Activated CD4-positive, alpha-beta memory T cell treated with anti-CD3 and anti-CD28 coated beads, Interleukin-2, amount 10 ng/mL, durations not matched to agents 7 days and 5 days (primary cell): ENCODE measurements around the gene PRLH. TPM values are rescaled to one million over a fixed set of nuclear protein-coding genes. Genes with fewer than 3 reads are reported as not detected.

ENCODE experiments used
- CTCF ChIA-PET: fragments of 350-600 bp; sonication (Branson Sonifier 250); formaldehyde crosslinking; loops from one replicate; lab custom pipeline; 2021; ENCODE audit warnings: antibody characterized with exemption, inconsistent platforms; lab: Charles Lee
- POLR2A ChIA-PET: fragments of 350-600 bp; sonication (Branson Sonifier 250); formaldehyde crosslinking; loops from one replicate; lab custom pipeline; 2021; ENCODE audit warnings: antibody characterized with exemption; lab: Charles Lee
- DNase-seq: peaks from one replicate; pipeline ENCODE4 v3.0.0-alpha.2; 2020
- H3K27ac Mint-ChIP-seq: one replicate; pipeline ENCODE4 v1.8.0; 2021; ENCODE audit warnings: mild to moderate bottlenecking, mixed read lengths
- H3K27me3 Mint-ChIP-seq: one replicate; pipeline ENCODE4 v1.8.0; 2021; ENCODE audit warnings: mixed read lengths
- H3K36me3 Mint-ChIP-seq: one replicate; pipeline ENCODE4 v1.8.0; 2021; ENCODE audit warnings: low read depth, mixed read lengths
- H3K4me1 Mint-ChIP-seq: one replicate; pipeline ENCODE4 v1.8.0; 2021; ENCODE audit warnings: mixed read lengths
- H3K4me3 Mint-ChIP-seq: one replicate; pipeline ENCODE4 v1.8.0; 2021; ENCODE audit warnings: mild to moderate bottlenecking, mixed read lengths
- H3K9me3 Mint-ChIP-seq: one replicate; pipeline ENCODE4 v1.8.0; 2021; ENCODE audit warnings: mixed read lengths
- total RNA-seq, 2 experiments: library from RNA; stranded (reverse); gene quantifications; one replicate each; pipeline ENCODE4 v1.2.3, GENCODE V29; 2021

PRLH gene
- total RNA-seq, 2 experiments from 2014 or later = not detected

DNA sequence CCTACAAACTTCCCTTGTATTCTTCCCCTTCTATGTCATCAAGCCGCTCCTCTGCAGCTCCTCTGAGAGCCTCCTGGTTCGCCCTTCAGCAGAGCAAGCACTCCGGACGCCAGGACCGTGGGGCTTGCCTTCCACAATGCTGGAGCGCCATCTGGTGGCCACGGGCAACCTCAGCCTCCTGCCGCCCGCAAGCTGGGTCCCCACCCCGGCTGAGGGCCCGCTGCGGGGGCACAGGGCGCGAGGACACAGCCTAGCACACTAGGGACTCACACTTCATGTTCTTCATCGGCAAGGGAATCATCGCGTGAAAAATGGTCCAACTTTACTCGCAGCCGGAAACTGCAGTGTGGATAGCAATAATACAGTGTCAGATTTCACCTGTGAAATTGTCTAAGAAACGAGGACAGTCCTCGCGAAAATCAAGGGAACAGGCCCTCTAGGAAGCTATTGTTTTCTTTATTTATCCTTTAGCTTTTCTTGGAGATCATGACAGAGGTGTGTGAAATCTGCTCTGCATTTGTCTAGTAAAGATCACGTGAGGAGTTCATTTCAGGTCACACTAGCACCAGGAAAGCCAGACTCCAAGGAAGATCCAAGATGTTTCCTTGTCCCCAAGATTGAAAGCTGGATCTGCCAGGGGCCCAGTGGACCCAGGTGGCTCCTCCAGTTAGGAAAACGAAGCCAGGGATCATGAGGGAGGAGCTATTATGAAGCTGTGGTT lies 5.8 kb downstream of the PRLH start:
- no peaks in the 10 kb centered on the region for H3K36me3 Mint-ChIP-seq
- no peaks in the 10 kb centered on the region for H3K9me3 Mint-ChIP-seq
- DNase-seq = peak; percentile 84
- no peak overlapping the region for H3K4me3 Mint-ChIP-seq
- POLR2A ChIA-PET = interaction anchor here (1.1 to 1.6 kb wide), 2 partner anchors 57 to 59 kb away, joined by 3 to 9 read pairs; no protein-coding TSS in a partner anchor
- H3K27ac Mint-ChIP-seq = no peak overlapping the region
- H3K4me1 Mint-ChIP-seq = no peaks in the 10 kb centered on the region
- CTCF ChIA-PET = interaction anchor here (0.6 to 6.3 kb wide), 32 partner anchors 10 to 450 kb away, joined by 3 to 186 read pairs (median 5); no protein-coding TSS in a partner anchor
- peaks cover 6% of the 10 kb centered on the region for H3K27me3 Mint-ChIP-seq

DNA sequence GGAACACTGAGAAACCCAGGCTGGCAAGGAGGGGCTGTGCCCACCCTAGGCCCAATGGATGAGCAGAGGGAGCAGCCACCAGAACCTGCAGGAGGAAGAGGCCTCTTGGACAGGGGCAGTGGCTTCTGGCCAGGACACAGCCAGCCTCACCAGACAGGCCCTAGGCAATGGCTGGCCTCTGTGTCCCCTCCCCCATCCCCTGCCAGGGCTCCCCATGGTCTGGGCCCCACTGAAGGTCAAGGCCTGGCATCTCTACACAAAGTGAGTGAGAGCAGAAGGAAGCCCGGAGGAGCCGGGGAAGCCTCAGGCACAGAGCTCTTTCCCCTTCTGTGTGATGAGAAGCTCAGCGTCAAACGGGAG lies 6.3 kb downstream of the PRLH start:
- H3K9me3 Mint-ChIP-seq = no peaks in the 10 kb centered on the region
- no peaks in the 10 kb centered on the region for H3K4me1 Mint-ChIP-seq
- H3K27me3 Mint-ChIP-seq = peaks cover 6% of the 10 kb centered on the region
- CTCF ChIA-PET = interaction anchor here (0.8 to 6.3 kb wide), 17 partner anchors 9 to 174 kb away, joined by 3 to 186 read pairs (median 6); no protein-coding TSS in a partner anchor
- H3K4me3 Mint-ChIP-seq = no peak overlapping the region
- no peak for DNase-seq
- POLR2A ChIA-PET = interaction anchor here (1.6 kb wide), 1 partner anchor 60 kb away, joined by 9 read pairs; no protein-coding TSS in a partner anchor
- no peaks in the 10 kb centered on the region for H3K36me3 Mint-ChIP-seq
- H3K27ac Mint-ChIP-seq = no peak overlapping the region

DNA sequence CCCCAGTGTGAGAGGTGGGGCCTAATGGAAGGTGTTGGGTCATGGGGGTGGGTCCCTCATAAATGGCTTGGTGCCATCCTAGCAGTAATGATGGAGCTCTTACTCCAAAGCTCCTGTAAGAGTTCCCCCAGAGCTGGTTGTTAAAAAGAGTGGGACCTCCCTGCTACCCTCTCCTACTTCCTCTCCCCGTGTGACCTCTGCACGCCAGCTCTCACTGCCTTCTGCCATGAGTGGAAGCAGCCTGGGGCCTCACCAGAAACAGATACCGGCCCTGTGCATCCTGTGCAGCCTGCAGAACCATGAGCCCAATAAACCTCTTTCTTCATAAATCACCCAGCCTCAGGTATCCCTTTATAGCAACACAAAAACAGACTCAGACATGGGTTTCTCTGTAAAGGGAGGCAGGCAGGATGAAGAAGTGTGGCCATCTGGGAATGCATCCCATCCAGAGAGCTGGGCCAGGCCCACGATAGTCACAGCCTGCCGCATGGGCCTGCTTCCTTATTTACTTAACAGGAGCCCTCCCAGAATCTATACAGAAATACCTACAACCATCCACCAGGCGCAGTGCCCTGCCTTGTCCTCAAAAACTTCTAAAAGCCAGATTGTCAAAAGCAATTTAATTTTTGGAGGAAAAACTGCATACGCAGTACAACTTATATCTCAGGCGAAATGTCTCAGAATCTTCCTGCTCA lies 7.5 kb downstream of the PRLH start:
- no peak for DNase-seq
- peaks cover 5% of the 10 kb centered on the region for H3K27me3 Mint-ChIP-seq
- H3K4me1 Mint-ChIP-seq = no peaks in the 10 kb centered on the region
- no peaks in the 10 kb centered on the region for H3K9me3 Mint-ChIP-seq
- H3K4me3 Mint-ChIP-seq = no peak overlapping the region
- ChIA-PET CTCF (interaction anchor here (0.7 to 6.3 kb wide), 6 partner anchors 8 to 262 kb away, joined by 3 to 186 read pairs (median 9); no protein-coding TSS in a partner anchor), POLR2A (no interaction called here)
- H3K27ac Mint-ChIP-seq = no peak overlapping the region
- no peaks in the 10 kb centered on the region for H3K36me3 Mint-ChIP-seq

DNA sequence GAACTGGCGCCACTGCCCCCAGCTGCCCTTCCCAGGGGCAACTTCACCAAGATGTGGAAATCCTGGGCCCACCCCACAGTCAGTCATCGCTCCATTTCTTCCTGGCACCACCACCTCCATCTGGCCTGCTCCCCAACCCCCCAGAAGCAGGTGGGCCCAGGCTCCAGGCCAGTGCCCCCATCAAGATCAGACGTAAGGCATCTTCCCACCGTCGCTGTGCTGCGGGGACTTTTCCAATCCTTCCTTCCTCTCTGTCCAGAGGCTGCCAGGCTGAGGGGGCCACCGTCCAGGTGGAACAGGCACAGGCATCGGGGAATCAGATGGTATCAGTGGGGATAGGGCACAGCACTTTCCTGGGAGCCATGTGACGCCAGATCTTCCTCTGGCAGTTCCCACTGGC lies 8.1 kb downstream of the PRLH start:
- Mint-ChIP-seq H3K4me1 (no peaks in the 10 kb centered on the region), H3K27ac (no peak overlapping the region), H3K4me3 (no peak overlapping the region), H3K9me3 (no peaks in the 10 kb centered on the region), H3K36me3 (no peaks in the 10 kb centered on the region), H3K27me3 (peaks cover 3% of the 10 kb centered on the region)
- no peak for DNase-seq
- POLR2A ChIA-PET = no interaction called here
- CTCF ChIA-PET = interaction anchor here (6.3 kb wide), 1 partner anchor 63 kb away, joined by 186 read pairs; no protein-coding TSS in a partner anchor

DNA sequence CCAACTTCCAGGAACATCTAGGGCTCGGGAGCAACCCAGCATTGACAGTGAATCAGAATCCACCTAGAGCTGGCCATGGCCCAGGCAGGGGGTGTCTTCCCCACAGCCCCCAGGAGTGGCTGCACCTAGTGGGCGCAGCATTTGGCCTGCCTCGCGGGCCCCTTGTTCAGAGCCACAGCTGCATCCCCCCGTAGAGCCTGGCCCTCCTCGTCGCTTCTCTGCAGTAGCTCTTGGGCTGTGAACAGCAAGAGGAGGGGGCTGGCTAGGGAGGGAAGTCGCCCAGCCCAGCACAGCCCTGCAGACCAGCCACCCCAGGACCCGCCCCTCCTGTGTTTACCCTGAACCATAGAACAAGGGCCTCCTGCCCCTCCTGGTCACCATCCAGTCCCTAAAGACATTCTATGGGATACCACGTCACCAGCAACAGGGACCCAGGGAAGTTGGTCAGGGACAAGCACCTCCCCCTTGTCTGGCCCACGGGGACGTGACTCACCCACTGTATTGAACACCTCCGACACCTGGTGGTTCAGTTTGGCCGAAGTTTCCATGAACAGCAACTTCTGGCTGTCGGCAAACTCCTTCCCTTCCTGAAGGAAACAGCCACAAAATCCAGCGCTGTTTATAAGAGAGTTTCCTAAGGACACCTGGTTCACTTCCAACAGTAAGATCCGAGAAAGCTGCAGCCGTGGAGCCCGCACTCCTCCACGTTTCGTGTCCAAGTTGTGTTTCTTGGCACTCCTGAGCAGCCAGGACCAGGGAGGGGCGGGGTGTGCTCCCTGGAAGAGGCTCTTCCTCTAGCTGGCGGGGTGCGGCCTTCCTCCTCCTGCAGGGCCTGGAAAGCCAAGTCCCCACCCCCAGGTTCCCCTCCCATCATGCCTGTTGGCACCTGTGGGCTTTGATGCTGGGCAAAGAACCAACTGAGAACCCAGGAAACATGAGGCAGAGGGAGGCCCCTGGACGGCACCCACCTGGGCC lies 8.8 kb downstream of the PRLH start:
- Mint-ChIP-seq H3K4me1 (no peaks in the 10 kb centered on the region), H3K9me3 (no peaks in the 10 kb centered on the region), H3K36me3 (no peaks in the 10 kb centered on the region), H3K4me3 (no peak overlapping the region), H3K27me3 (peaks cover 3% of the 10 kb centered on the region), H3K27ac (no peak overlapping the region)
- ChIA-PET POLR2A (no interaction called here), CTCF (interaction anchor here (6.3 kb wide), 1 partner anchor 64 kb away, joined by 186 read pairs; no protein-coding TSS in a partner anchor)
- no peak for DNase-seq

DNA sequence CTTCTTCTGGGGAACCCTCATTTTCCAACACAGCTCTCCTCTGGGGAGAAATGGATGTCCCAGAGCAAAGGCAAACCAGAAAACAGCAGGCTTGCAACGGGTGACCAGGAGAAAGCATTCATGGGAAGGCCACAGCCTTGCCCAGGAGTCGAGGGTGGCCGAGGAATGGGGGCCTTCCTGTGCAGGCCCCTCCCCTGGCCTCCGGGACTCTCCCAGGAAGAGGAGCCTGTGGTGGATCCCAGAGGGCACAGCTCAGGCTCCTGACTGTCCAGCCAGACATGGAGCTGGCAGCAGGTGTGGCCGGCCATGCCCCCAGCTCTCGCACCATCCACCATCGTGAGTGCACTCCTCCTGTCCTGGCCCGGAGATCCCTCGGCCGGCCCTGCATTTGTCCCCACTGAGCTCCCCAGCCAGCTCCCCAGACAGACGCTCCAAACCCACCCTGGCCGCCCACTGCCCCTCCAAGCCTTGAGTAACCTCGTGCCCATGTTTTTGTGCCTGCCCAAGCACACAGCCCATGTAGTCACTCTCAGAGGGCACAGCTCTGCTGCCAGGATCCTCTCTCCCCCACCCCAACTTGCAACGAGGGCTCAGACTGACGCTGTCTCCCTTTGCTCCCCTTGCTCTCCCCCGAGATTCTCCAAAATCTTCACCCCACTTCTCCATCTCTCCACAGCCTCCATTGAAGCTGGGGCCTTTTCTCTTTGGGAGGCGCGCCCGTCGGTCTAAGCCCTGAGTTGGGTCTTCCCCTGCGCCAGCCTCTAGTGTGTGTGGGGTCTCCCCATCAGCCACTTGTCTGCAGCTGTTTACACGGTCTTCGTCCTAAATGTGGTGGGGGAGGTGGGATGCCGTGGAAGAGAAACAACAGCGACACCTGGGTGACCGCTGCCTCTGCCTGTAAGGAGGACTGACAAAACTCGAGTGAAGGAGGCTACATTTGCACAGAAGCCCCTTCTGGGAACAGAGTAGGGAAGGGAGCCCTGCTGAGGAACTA lies 9.8 kb downstream of the PRLH start:
- ChIA-PET CTCF (interaction anchor here (1.3 to 6.3 kb wide), 2 partner anchors 64 to 65 kb away, joined by 4 to 186 read pairs; no protein-coding TSS in a partner anchor), POLR2A (no interaction called here)
- H3K9me3 Mint-ChIP-seq = no peaks in the 10 kb centered on the region
- no peaks in the 10 kb centered on the region for H3K4me1 Mint-ChIP-seq
- no peaks in the 10 kb centered on the region for H3K36me3 Mint-ChIP-seq
- no peak overlapping the region for H3K4me3 Mint-ChIP-seq
- peaks cover 1% of the 10 kb centered on the region for H3K27me3 Mint-ChIP-seq
- H3K27ac Mint-ChIP-seq = no peak overlapping the region
- DNase-seq = no peak

DNA sequence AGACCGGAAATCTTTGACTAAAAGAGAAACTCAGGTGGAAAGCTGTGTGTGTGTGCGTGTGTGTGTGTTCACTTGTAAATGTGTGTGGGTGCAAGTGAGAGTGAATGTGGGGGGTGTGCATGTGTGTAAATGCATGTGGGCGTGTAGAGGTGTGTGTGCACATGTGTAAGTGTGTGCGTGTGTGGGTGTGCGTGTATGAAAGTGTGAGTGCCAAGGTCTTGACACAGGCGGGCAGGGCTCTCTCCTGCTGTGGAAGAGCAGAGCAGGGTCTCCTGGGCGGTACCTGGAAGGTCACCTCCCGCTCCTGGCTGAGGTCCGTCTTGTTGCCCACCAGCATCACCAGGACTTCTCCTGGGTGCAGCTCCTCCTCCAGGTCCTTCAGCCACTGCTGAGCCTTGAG lies 10.6 kb downstream of the PRLH start:
- H3K4me3 Mint-ChIP-seq = no peak overlapping the region
- peaks cover 3% of the 10 kb centered on the region for H3K4me1 Mint-ChIP-seq
- ChIA-PET CTCF (interaction anchor here (1.3 kb wide), 1 partner anchor 64 kb away, joined by 4 read pairs; no protein-coding TSS in a partner anchor), POLR2A (no interaction called here)
- no peaks in the 10 kb centered on the region for H3K9me3 Mint-ChIP-seq
- no peak for DNase-seq
- no peaks in the 10 kb centered on the region for H3K36me3 Mint-ChIP-seq
- H3K27me3 Mint-ChIP-seq = peaks cover 1% of the 10 kb centered on the region
- no peak overlapping the region for H3K27ac Mint-ChIP-seq

DNA sequence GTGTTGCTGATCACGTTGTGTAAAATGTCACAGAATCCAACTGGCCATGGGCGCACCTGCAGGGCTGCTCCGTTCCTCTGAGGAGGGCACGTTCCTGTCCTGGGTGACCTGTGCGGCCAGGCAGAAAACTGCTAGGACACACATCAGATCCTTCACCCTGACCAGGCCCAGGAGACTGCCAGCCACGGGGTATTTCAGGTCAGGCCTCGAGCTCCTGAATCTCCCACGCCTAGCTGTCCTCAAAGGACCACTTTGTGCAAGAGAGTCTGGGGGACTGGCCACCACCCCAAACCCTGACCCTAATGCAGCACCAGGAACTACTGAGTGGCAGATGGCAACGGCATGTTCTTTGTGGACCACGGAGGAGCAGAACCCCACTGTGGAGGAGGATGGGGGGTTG lies 11.1 kb downstream of the PRLH start:
- H3K4me1 Mint-ChIP-seq = peaks cover 4% of the 10 kb centered on the region
- H3K27ac Mint-ChIP-seq = no peak overlapping the region
- POLR2A ChIA-PET = no interaction called here
- no peak for DNase-seq
- no peak overlapping the region for H3K4me3 Mint-ChIP-seq
- H3K27me3 Mint-ChIP-seq = peaks cover 1% of the 10 kb centered on the region
- no peaks in the 10 kb centered on the region for H3K9me3 Mint-ChIP-seq
- CTCF ChIA-PET = interaction anchor here (1.3 kb wide), 1 partner anchor 65 kb away, joined by 4 read pairs; no protein-coding TSS in a partner anchor
- H3K36me3 Mint-ChIP-seq = no peaks in the 10 kb centered on the region

DNA sequence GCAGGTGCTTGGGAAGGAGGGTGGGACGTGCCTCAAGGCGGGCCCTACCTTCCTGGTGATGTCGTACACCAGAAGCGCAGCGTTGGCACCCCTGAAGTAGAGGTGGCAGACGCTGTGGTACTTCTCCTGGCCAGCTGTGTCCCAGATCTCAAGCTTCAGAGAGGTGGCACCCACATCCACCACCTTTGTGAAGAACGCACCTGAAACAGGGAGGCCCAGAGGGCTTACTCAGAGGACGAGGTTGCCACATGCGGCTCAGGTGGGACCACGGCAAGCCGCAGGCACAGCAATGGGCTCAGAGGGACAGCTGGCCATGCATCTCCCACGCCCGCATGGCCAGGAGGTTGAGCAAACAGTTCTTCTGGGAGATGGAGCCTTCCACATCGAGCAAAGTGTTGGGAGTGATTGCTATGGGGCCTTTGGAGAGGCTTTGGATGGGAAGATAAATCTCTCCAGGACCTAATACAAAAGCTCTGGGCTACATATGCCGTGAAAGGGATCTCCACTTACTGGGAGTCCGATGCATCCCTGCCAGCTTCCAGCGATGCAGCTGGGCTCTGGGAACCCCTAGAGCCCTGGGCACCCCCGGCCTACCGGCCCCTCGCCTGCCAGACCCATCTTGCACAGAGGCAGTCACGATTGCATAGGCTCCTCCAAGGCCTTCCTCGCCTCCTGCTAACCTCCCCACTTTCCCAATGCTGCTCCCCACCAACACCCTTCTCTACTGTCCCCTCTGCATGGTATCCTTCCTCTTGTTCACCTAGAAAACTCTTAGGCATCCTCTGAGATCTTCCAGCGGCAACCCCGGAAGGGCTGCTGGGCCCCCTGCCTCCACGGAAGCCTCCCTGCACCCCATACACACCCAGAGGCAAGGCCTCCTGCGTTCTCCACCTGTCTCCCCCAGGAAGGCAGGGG lies 11.8 kb downstream of the PRLH start:
- CTCF ChIA-PET = no interaction called here
- H3K4me1 Mint-ChIP-seq = peaks cover 5% of the 10 kb centered on the region
- no peak for DNase-seq
- no peaks in the 10 kb centered on the region for H3K36me3 Mint-ChIP-seq
- no peak overlapping the region for H3K4me3 Mint-ChIP-seq
- H3K9me3 Mint-ChIP-seq = no peaks in the 10 kb centered on the region
- H3K27me3 Mint-ChIP-seq = peaks cover 1% of the 10 kb centered on the region
- POLR2A ChIA-PET = no interaction called here
- H3K27ac Mint-ChIP-seq = no peak overlapping the region

DNA sequence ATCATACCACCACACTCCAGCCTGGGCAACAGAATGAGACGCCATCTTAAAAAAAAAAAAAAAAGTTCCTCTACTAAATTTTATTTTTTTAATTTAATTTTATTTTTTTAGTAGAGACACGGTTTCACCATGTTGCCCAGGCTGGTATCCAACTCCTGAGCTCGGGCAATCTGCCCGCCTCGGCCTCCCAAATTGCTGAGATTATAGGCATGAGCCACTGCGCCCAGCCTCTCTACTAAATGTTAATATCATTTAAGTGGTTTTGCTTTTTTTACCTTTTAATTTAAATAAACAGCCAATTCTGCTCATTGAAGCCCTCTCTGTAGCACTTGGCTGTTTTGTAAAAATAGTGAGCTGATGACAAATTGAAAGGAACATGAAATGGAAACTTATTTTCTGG lies 15.0 kb downstream of the PRLH start:
- DNase-seq = no peak
- H3K4me1 Mint-ChIP-seq = peaks cover 5% of the 10 kb centered on the region

More for the DNA sequence above, 15.0 kb downstream of the PRLH start:
- ChIA-PET POLR2A (interaction anchor here (0.8 to 1.1 kb wide), 2 partner anchors 100 to 113 kb away, joined by 3 read pairs; no protein-coding TSS in a partner anchor), CTCF (interaction anchor here (0.7 to 3.0 kb wide), 15 partner anchors 9 to 193 kb away, joined by 3 to 12 read pairs (median 4); no protein-coding TSS in a partner anchor)
- no peak overlapping the region for H3K4me3 Mint-ChIP-seq
- no peaks in the 10 kb centered on the region for H3K36me3 Mint-ChIP-seq
- no peak overlapping the region for H3K27ac Mint-ChIP-seq
- no peaks in the 10 kb centered on the region for H3K9me3 Mint-ChIP-seq
- H3K27me3 Mint-ChIP-seq = no peaks in the 10 kb centered on the region
